ENCODE measurements around the gene CBFA2T2. TPM values are rescaled to one million over a fixed set of nuclear protein-coding genes. Genes with fewer than 3 reads are reported as not detected.

CBFA2T2 gene
- total and polyA plus RNA-seq, 10 of the 15 experiments (the other 5 are each of a cell fraction or from before 2014, with no cell fraction given): 0.61 to 8.6 (median 5.5) TPM

DNA sequence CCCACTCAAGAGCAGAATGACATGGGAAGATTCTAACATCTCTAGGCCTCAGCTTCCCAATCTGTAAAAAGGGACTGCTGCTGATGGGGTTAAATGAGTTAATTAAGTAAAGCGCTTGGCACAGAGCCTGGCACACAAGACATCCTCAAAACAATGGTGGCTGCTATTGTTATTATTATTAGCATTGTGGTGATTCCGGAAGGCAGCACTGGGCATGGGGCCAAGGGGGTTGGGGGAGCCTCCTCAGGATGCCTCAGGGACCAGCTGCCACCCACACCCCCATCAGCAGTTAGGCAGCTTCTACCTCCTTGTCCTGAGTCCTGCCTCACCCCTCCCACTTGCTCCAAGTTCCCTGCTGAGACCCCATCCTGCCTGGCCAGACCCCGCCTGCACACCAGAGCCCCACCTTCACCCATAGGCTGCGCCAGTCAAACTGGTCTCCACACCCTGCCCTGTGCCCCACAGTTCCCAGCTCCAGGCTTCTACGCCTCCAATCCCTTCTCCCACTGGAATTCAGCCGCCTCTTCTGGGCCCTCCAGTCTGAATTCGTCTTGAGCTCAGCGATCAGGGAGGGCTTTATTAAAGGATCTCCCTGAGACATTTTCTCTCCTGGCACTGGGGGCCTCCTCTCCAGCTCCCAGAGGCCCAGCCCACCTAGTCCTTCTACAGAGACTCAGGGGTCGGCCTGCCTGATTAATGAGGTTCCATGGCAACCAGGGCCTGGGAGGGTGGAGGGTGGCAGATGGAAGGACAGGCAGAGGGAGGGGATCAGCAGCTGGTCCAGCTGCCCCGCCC lies 194.8 kb downstream of the CBFA2T2 start:
- TF ChIP-seq PKNOX1 (IDR thresholded peaks at IDR 0.05) (0 out of 2 replicates have a peak, but pooled peaks have one; percentile 21), ZZZ3 (IDR thresholded peaks at IDR 0.05; ENCODE audit: control insufficient read depth, insufficient read length, low read depth) (no peak), SIX5 (IDR thresholded peaks at IDR 0.05; ENCODE audit: low read depth, low read length, severe bottlenecking) (no peak), ATF7 (IDR thresholded peaks at IDR 0.05; ENCODE audit: low read depth) (no peak), ZSCAN29 (IDR thresholded peaks at IDR 0.05) (no peak), E2F4 (IDR thresholded peaks at IDR 0.05; ENCODE audit: low read depth, low read length) (no peak), SREBF1 (IDR thresholded peaks at IDR 0.05; ENCODE audit: low read length) (no peak), BACH1 (IDR thresholded peaks at IDR 0.05; ENCODE audit: borderline replicate concordance) (no peak), IKZF2 (IDR thresholded peaks at IDR 0.05) (0 out of 4 replicates have a peak, but pooled peaks of 1 of the 2 experiments have one; percentile 12), RFX5 (IDR thresholded peaks at IDR 0.05; ENCODE audit: low read depth, low read length) (no peak)
- TF ChIP-seq, protein P1, sequence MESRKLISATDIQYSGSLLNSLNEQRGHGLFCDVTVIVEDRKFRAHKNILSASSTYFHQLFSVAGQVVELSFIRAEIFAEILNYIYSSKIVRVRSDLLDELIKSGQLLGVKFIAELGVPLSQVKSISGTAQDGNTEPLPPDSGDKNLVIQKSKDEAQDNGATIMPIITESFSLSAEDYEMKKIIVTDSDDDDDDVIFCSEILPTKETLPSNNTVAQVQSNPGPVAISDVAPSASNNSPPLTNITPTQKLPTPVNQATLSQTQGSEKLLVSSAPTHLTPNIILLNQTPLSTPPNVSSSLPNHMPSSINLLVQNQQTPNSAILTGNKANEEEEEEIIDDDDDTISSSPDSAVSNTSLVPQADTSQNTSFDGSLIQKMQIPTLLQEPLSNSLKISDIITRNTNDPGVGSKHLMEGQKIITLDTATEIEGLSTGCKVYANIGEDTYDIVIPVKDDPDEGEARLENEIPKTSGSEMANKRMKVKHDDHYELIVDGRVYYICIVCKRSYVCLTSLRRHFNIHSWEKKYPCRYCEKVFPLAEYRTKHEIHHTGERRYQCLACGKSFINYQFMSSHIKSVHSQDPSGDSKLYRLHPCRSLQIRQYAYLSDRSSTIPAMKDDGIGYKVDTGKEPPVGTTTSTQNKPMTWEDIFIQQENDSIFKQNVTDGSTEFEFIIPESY (IDR thresholded peaks at IDR 0.05): no peak
- TF ChIP-seq, protein P2, sequence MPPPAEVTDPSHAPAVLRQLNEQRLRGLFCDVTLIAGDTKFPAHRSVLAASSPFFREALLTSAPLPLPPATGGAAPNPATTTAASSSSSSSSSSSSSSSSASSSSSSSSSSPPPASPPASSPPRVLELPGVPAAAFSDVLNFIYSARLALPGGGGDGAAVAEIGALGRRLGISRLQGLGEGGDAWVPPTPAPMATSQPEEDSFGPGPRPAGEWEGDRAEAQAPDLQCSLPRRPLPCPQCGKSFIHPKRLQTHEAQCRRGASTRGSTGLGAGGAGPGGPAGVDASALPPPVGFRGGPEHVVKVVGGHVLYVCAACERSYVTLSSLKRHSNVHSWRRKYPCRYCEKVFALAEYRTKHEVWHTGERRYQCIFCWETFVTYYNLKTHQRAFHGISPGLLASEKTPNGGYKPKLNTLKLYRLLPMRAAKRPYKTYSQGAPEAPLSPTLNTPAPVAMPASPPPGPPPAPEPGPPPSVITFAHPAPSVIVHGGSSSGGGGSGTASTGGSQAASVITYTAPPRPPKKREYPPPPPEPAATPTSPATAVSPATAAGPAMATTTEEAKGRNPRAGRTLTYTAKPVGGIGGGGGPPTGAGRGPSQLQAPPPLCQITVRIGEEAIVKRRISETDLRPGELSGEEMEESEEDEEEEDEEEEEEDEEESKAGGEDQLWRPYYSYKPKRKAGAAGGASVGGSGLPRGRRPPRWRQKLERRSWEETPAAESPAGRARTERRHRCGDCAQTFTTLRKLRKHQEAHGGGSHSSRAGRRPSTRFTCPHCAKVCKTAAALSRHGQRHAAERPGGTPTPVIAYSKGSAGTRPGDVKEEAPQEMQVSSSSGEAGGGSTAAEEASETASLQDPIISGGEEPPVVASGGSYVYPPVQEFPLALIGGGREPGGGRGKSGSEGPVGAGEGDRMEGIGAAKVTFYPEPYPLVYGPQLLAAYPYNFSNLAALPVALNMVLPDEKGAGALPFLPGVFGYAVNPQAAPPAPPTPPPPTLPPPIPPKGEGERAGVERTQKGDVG (CRISPR knock-in tag; IDR thresholded peaks at IDR 0.05): no peak

More for the DNA sequence above, 194.8 kb downstream of the CBFA2T2 start:
- H4K20me1 ChIP-seq (ENCODE audit: control insufficient read depth, insufficient read depth): no peaks in the 10 kb centered on the region
- H3K36me3 ChIP-seq (ENCODE audit: control insufficient read depth in 2 of 2, insufficient read depth in 2 of 2, low read length in 1 of 2): peaks cover 0 to 3% of the 10 kb centered on the region in 2 experiments; a peak in 1 of 4 replicates
- peak overlapping the region; percentile 61 for H2AFZ ChIP-seq (ENCODE audit: control insufficient read depth, low read depth, low read length)
- DNase-seq (ENCODE audit: low read depth, low spot score): no peak
- peak overlapping the region; percentile 79 for H3K4me3 ChIP-seq
- in situ Hi-C loops (cut with MboI) (no loop called here), intact Hi-C loops (cut with micrococcal nuclease; ENCODE audit: unreplicated experiment) (loop anchor here (5.0 to 10.0 kb wide), 2 partner anchors 93 to 310 kb away; partner anchors contain the start of gene RALY)
- H3K9ac ChIP-seq (ENCODE audit: control insufficient read depth, insufficient read depth, low read length): peak overlapping the region; percentile 88
- no peaks in the 10 kb centered on the region for H3K27me3 ChIP-seq (replicated peaks in 1 of 2; ENCODE audit: control insufficient read depth in 2 of 2, insufficient read depth in 2 of 2, low read length in 1 of 2)
- FAIRE-seq: no peak
- H3K4me1 ChIP-seq (ENCODE audit: control insufficient read depth, insufficient read depth, low read length): peaks cover 44% of the 10 kb centered on the region
- POLR2A ChIA-PET: interaction anchor here (0.9 to 1.7 kb wide), 8 partner anchors 12 to 195 kb away, joined by 3 to 7 read pairs (median 4); partner anchors contain the start of genes ACTL10, CBFA2T2 and ZNF341
- CTCF ChIA-PET: interaction anchor here (0.7 to 5.6 kb wide), 4 partner anchors 18 to 240 kb away, joined by 3 to 38 read pairs (median 4); partner anchors contain the start of gene ACTL10
- SMC1A ChIA-PET (ENCODE audit: uncharacterized antibody, unreplicated experiment): interaction anchor here (0.5 to 1.2 kb wide), 4 partner anchors 18 to 91 kb away, joined by 3 to 5 read pairs (median 3); partner anchors contain the start of genes ACTL10 and PXMP4
- RAD21 ChIA-PET (ENCODE audit: unreplicated experiment): interaction anchor here (0.6 to 1.4 kb wide), 4 partner anchors 16 to 98 kb away, joined by 3 to 7 read pairs (median 3); partner anchors contain the start of gene ACTL10
- BruUV-seq (replicated peaks): TSS peak; percentile 71
- no peak for ATAC-seq
- H3K79me2 ChIP-seq (ENCODE audit: control insufficient read depth, insufficient read depth, low read length): peaks cover 48% of the 10 kb centered on the region
- H3K27ac ChIP-seq (ENCODE audit: control insufficient read depth, insufficient read depth): peak overlapping the region; percentile 88
- 17% methylated on average over 10 of the region's 10 CpGs for WGBS (ENCODE audit: insufficient coverage, insufficient replicate concordance, low lambda C conversion rate, missing lambda C conversion rate)
- no peaks in the 10 kb centered on the region for H3K9me3 ChIP-seq (replicated peaks; ENCODE audit: control insufficient read depth, insufficient read depth, low read length)
- H3K4me2 ChIP-seq (ENCODE audit: control insufficient read depth, insufficient read depth): peak overlapping the region; percentile 90
